Adrenal gland (tissue), 12 donors: ENCODE results near the gene SQOR. TPM values are rescaled to one million over a fixed set of nuclear protein-coding genes. Genes with fewer than 3 reads are reported as not detected.

Source experiments
- DNase-seq, 7 donors: peaks; one replicate each; pipeline ENCODE4 v3.0.0-alpha.2; 2019 to 2020
- H3K27ac ChIP-seq, 5 donors: fragments of 200-600 bp; sonication (generic) in 4 of 5; 1 replicate in 3 of 5; 2 replicates in 2 of 5; pipeline versions ENCODE4 v1.5.1 to v1.8.0; 2016 to 2020; ENCODE audit warnings: mild to moderate bottlenecking in 1 of 5
- H3K27me3 ChIP-seq: fragments of 200-600 bp; 2 replicates; pipeline ENCODE4 v1.8.0; 2021
- H3K36me3 ChIP-seq, 2 donors: fragments of 200-600 bp; replicated peaks in 1 of 2; 1 replicate in 1 of 2; 2 replicates in 1 of 2; pipeline versions ENCODE4 v1.5.1 to v1.8.0; 2018 to 2022
- H3K4me1 ChIP-seq, 2 donors: fragments of 200-600 bp; replicated peaks in 1 of 2; 1 replicate in 1 of 2; 2 replicates in 1 of 2; pipeline versions ENCODE4 v1.5.1 to v1.8.0; 2018 to 2021
- H3K4me3 ChIP-seq, 4 donors: fragments of 200-600 bp; sonication (generic) in 3 of 4; one replicate each; pipeline ENCODE4 v1.5.1; 2016 to 2018
- H3K9me3 ChIP-seq, 3 donors: fragments of 200-600 bp; sonication (generic) in 1 of 3; replicated peaks in 1 of 3; 1 replicate in 2 of 3; 2 replicates in 1 of 3; pipeline versions ENCODE4 v1.5.1 to v1.8.0; 2016 to 2021
- POLR2A ChIP-seq, 2 donors: fragments of 450-650 bp; IDR thresholded peaks; one replicate each; pipeline ENCODE4 v1.6.1; 2017; ENCODE audit warnings: antibody characterized with exemption in 2 of 2, mild to moderate bottlenecking in 2 of 2, moderate library complexity in 1 of 2
- WGBS, 4 donors: extraction: QIAGEN DNeasy Blood & Tissue Kit in 2 of 4; methylation state at CpG; one replicate each; pipeline versions ENCODE4 v1.1.5 to v1.1.7; 2013 to 2017; 5-methylcytosine and 5-hydroxymethylcytosine counted together
- intact Hi-C, 2 donors: fragments of 100-400 bp; cut with DNase I; formaldehyde crosslinking; loops; one replicate each; pipeline versions ENCODE4 v1.14.1 to v1.15.0; 2022 to 2023
- polyA plus RNA-seq, 3 donors: library from polyadenylated mRNA; stranded (reverse); fragments of 200-250 nt in 2 of 3; fragments of 350-450 nt in 1 of 3; fragmentation: Illumina TruSeq in 1 of 3; extraction: RNeasy Lipid Tissue Mini Kit (QIAGEN cat#74804) in 1 of 3; gene quantifications; one replicate each; pipeline ENCODE4 v1.2.3, GENCODE V29; 2013 to 2014
- total RNA-seq, 9 donors: library from RNA; depleted of rRNA in 4 of 9; stranded (reverse); fragments of >200 nt in 4 of 9; fragments of 120-200 nt in 1 of 9; fragmentation: NEBNext Ultra II Directional in 1 of 9; extraction: Animal tissue kit (Norgen Biotek cat#: 25700) in 1 of 9; gene quantifications; one replicate each; pipeline versions ENCODE4 v1.1.0 to v1.2.4, GENCODE V29; 2013 to 2023
- TF ChIP-seq, protein P1 (sequence below), 6 experiments: fragments of 450-650 bp in 4 of 6; fragments of 200-600 bp in 2 of 6; sonication (generic) in 1 of 6; IDR thresholded peaks; 1 replicate in 5 of 6; 2 replicates in 1 of 6; pipeline versions ENCODE4 v1.5.1 to v1.8.0; 2016 to 2021; ENCODE audit warnings: antibody characterized with exemption in 6 of 6, mild to moderate bottlenecking in 2 of 6, moderate library complexity in 1 of 6
- donor health status: healthy with polysubstance abuse.
- donor health status: Bipolar disorder and iron deficiency.
- donor health status: DM: yes; HTN: yes; CAD: no.
- donor health status: DM: no; HTN: no; CAD: no.
- donor health status: DM: no; HTN: no; CAD: no.
- donor health status: DM: yes; HTN: yes; CAD: no.

Gene SQOR
- total and polyA plus RNA-seq, 12 donors, result 2.9 to 92.7 (median 33.0) TPM

DNA sequence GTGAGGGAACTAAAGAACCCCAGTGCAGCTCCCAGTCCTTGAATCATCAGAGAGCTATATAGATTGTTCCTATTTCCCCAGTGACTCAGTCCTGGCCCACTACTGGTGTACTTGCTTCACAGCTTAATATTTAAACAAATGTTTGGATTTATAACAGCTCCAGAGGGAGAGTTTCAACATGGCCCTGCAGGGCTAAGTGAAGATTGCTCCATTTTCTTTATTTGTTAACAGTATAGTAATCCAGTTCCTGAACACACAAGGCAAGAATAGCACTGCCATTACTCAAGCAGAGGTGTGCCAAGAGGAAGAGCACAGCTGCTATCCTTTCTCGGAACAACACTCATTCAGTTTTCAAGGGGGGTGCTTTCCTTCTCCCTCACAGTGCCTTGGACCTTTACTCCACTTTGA is 6.5 kb downstream of the SQOR start:
- peak in 2 of 7 donors; percentile 51 to 59 for DNase-seq
- TF ChIP-seq, protein P1, sequence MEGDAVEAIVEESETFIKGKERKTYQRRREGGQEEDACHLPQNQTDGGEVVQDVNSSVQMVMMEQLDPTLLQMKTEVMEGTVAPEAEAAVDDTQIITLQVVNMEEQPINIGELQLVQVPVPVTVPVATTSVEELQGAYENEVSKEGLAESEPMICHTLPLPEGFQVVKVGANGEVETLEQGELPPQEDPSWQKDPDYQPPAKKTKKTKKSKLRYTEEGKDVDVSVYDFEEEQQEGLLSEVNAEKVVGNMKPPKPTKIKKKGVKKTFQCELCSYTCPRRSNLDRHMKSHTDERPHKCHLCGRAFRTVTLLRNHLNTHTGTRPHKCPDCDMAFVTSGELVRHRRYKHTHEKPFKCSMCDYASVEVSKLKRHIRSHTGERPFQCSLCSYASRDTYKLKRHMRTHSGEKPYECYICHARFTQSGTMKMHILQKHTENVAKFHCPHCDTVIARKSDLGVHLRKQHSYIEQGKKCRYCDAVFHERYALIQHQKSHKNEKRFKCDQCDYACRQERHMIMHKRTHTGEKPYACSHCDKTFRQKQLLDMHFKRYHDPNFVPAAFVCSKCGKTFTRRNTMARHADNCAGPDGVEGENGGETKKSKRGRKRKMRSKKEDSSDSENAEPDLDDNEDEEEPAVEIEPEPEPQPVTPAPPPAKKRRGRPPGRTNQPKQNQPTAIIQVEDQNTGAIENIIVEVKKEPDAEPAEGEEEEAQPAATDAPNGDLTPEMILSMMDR (IDR thresholded peaks at IDR 0.05), result peak in 1 of 6 experiments; percentile 5
- TF ChIP-seq POLR2A (IDR thresholded peaks at IDR 0.05), result no peak
- WGBS, 4 donors, result 32 to 45% (median 41%) methylated on average over 1 of the region's 1 CpG
- H3K36me3 ChIP-seq, result no peaks in the 10 kb centered on the region
- no peaks in the 10 kb centered on the region for H3K27me3 ChIP-seq
- no peak overlapping the region for H3K4me3 ChIP-seq
- H3K4me1 ChIP-seq, result peaks cover 30 to 63% of the 10 kb centered on the region in 2 donors
- H3K9me3 ChIP-seq, result no peaks in the 10 kb centered on the region
- H3K27ac ChIP-seq, result peak overlapping the region in 4 of 5 donors; percentile 30 to 85 (median 64)
- intact Hi-C loops, result no loop called here

GRCh38 chr15:45641999-45642932 is 7.4 kb downstream of the SQOR start:
- Histone ChIP-seq H3K4me3 (no peak overlapping the region), H3K36me3 (no peaks in the 10 kb centered on the region), H3K27me3 (no peaks in the 10 kb centered on the region), H3K4me1 (peaks cover 24 to 54% of the 10 kb centered on the region in 2 donors), H3K27ac (peak overlapping the region in 4 of 5 donors; percentile 30 to 85 (median 64)), H3K9me3 (no peaks in the 10 kb centered on the region)
- peak in 6 of 7 donors; percentile 34 to 68 (median 55) for DNase-seq
- intact Hi-C loops, result no loop called here
- no peak for TF ChIP-seq POLR2A (IDR thresholded peaks at IDR 0.05)
- TF ChIP-seq, protein P1 (IDR thresholded peaks at IDR 0.05), result no peak
- 50 to 60% (median 54%) methylated on average over 7 of the region's 7 CpGs for WGBS, 4 donors

GRCh38 chr15:45644437-45644836 is 9.6 kb downstream of the SQOR start:
- Histone ChIP-seq H3K4me1 (peaks cover 24 to 49% of the 10 kb centered on the region in 2 donors), H3K27me3 (no peaks in the 10 kb centered on the region), H3K27ac (no peak overlapping the region)

GRCh38 chr15:45645026-45645980 is 10.5 kb downstream of the SQOR start:
- 76 to 87% (median 78%) methylated on average over 9 of the region's 9 CpGs for WGBS, 4 donors
- Histone ChIP-seq H3K4me1 (peaks cover 24 to 47% of the 10 kb centered on the region in 2 donors), H3K4me3 (no peak overlapping the region), H3K9me3 (no peaks in the 10 kb centered on the region), H3K36me3 (no peaks in the 10 kb centered on the region), H3K27ac (peak overlapping the region in 2 of 5 donors; percentile 1 to 70), H3K27me3 (no peaks in the 10 kb centered on the region)
- intact Hi-C loops, result no loop called here
- DNase-seq, result no peak
- TF ChIP-seq, protein P1 (IDR thresholded peaks at IDR 0.05), result no peak
- TF ChIP-seq POLR2A (IDR thresholded peaks at IDR 0.05), result no peak

More at GRCh38 chr15:45644437-45644836, 9.6 kb downstream of the SQOR start:
- TF ChIP-seq POLR2A (IDR thresholded peaks at IDR 0.05), result no peak
- intact Hi-C loops, result no loop called here
- 45 to 95% (median 82%) methylated on average over 2 of the region's 2 CpGs for WGBS, 4 donors
- H3K4me3 ChIP-seq, result no peak overlapping the region
- H3K36me3 ChIP-seq, result no peaks in the 10 kb centered on the region
- DNase-seq, result peak in 1 of 7 donors; percentile 9
- no peaks in the 10 kb centered on the region for H3K9me3 ChIP-seq
